GM12865 (cell line): ENCODE data around the gene ZNF398.

Experiments
- DNase-seq: peaks from one replicate; pipeline ENCODE4 v3.0.0; 2010; ENCODE audit warnings: low read depth
- H3K4me3 ChIP-seq: 2 replicates; pipeline ENCODE4 v1.5.1; 2011; ENCODE audit warnings: mild to moderate bottlenecking, low read depth, low read length, control low read depth
- CTCF ChIP-seq: IDR thresholded peaks from 2 replicates; pipeline ENCODE4 v1.5.1; 2011; ENCODE audit warnings: low read length, control low read depth, low read depth, inconsistent platforms; ENCODE audit not compliant: insufficient read depth; ENCODE audit errors: missing control alignments

The ZNF398 gene

GRCh38 chr7:149218469-149219420 is 71.5 kb downstream of the ZNF398 start:
- no peak for TF ChIP-seq CTCF
- no peak overlapping the region for H3K4me3 ChIP-seq
- DNase-seq: no peak

GRCh38 chr7:149220534-149220933 is 73.3 kb downstream of the ZNF398 start:
- TF ChIP-seq CTCF: no peak
- no peak overlapping the region for H3K4me3 ChIP-seq
- DNase-seq: no peak

GRCh38 chr7:149223176-149223575 is 75.9 kb downstream of the ZNF398 start:
- no peak overlapping the region for H3K4me3 ChIP-seq
- no peak for TF ChIP-seq CTCF
- no peak for DNase-seq

GRCh38 chr7:149223761-149224160 is 76.5 kb downstream of the ZNF398 start:
- no peak for TF ChIP-seq CTCF
- H3K4me3 ChIP-seq: no peak overlapping the region
- DNase-seq: no peak

- H3K4me3 ChIP-seq: no peak overlapping the region
- TF ChIP-seq CTCF: no peak
- DNase-seq: no peak
These were observed 77.1 kb downstream of the ZNF398 start for GRCh38 chr7:149224352-149224751.

- no peak for DNase-seq
- no peak overlapping the region for H3K4me3 ChIP-seq
- TF ChIP-seq CTCF: no peak
These were observed 77.9 kb downstream of the ZNF398 start for GRCh38 chr7:149225106-149225505.
